HL-60 (cell line): Measurements from ENCODE around the gene OR7G3.

Source experiments
- CTCF ChIP-seq: IDR thresholded peaks from one replicate; pipeline ENCODE4 v1.5.1; 2011; ENCODE audit warnings: low read length, control low read depth, inconsistent platforms; ENCODE audit not compliant: insufficient read depth
- GABPA ChIP-seq: IDR thresholded peaks from 2 replicates; pipeline ENCODE4 v1.6.1; 2012; ENCODE audit warnings: low read depth
- POLR2AphosphoS5 ChIP-seq: IDR thresholded peaks from 2 replicates; pipeline ENCODE4 v1.6.1; 2012; ENCODE audit warnings: low read depth
- REST ChIP-seq: IDR thresholded peaks from 2 replicates; pipeline ENCODE4 v1.6.1; 2012; ENCODE audit warnings: low read depth; ENCODE audit not compliant: insufficient replicate concordance
- SPI1 ChIP-seq: IDR thresholded peaks from 2 replicates; pipeline ENCODE4 v1.6.1; 2012; ENCODE audit warnings: low read depth, mild to moderate bottlenecking, borderline replicate concordance

- TF ChIP-seq CTCF: no peak
- TF ChIP-seq POLR2AphosphoS5: no peak
- no peak for TF ChIP-seq REST
- TF ChIP-seq GABPA: no peak
- TF ChIP-seq SPI1: no peak
These were observed 23.2 kb upstream of the OR7G3 start for GRCh38 chr19:9149997-9150396.
